Glutamatergic neuron (in vitro differentiated cells): ENCODE measurements around the gene KCP. TPM values are rescaled to one million over a fixed set of nuclear protein-coding genes. Genes with fewer than 3 reads are reported as not detected.

Experiments
- DNase-seq: peaks from one replicate; pipeline ENCODE4 v3.0.0; 2022
- H3K27ac Mint-ChIP-seq: one replicate; pipeline ENCODE4 v1.8.0; 2020; ENCODE audit warnings: mild to moderate bottlenecking, mixed read lengths, inconsistent platforms; ENCODE audit not compliant: unreplicated experiment
- H3K27me3 Mint-ChIP-seq: one replicate; pipeline ENCODE4 v1.8.0; 2020; ENCODE audit warnings: mild to moderate bottlenecking, moderate library complexity, mixed read lengths, inconsistent platforms; ENCODE audit not compliant: unreplicated experiment
- H3K36me3 Mint-ChIP-seq: one replicate; pipeline ENCODE4 v1.8.0; 2020; ENCODE audit warnings: mild to moderate bottlenecking, mixed read lengths, inconsistent platforms; ENCODE audit not compliant: unreplicated experiment
- H3K4me1 Mint-ChIP-seq: one replicate; pipeline ENCODE4 v1.8.0; 2020; ENCODE audit warnings: mild to moderate bottlenecking, low read depth, mixed read lengths, inconsistent platforms; ENCODE audit not compliant: unreplicated experiment
- H3K4me3 Mint-ChIP-seq: one replicate; pipeline ENCODE4 v1.8.0; 2020; ENCODE audit warnings: mild to moderate bottlenecking, mixed read lengths, inconsistent platforms; ENCODE audit not compliant: unreplicated experiment
- H3K9me3 Mint-ChIP-seq: one replicate; pipeline ENCODE4 v1.8.0; 2020; ENCODE audit warnings: mild to moderate bottlenecking, moderate library complexity, mixed read lengths, inconsistent platforms; ENCODE audit not compliant: unreplicated experiment
- total RNA-seq: library from RNA; stranded (reverse); fragmentation: NEBNext Ultra II Directional; extraction: Animal tissue kit (Norgen Biotek cat#: 25700); gene quantifications from one replicate; pipeline ENCODE4 v1.2.1, GENCODE V29; 2021; ENCODE audit not compliant: unreplicated experiment
- TF ChIP-seq, protein P1 (sequence below): fragments of 200-600 bp; sonication (generic); IDR thresholded peaks from one replicate; pipeline ENCODE4 v1.5.0; 2021; ENCODE audit not compliant: partially characterized antibody, unreplicated experiment

Gene KCP
- total RNA-seq, 1 donor from 2014 or later: 2.2 TPM

DNA sequence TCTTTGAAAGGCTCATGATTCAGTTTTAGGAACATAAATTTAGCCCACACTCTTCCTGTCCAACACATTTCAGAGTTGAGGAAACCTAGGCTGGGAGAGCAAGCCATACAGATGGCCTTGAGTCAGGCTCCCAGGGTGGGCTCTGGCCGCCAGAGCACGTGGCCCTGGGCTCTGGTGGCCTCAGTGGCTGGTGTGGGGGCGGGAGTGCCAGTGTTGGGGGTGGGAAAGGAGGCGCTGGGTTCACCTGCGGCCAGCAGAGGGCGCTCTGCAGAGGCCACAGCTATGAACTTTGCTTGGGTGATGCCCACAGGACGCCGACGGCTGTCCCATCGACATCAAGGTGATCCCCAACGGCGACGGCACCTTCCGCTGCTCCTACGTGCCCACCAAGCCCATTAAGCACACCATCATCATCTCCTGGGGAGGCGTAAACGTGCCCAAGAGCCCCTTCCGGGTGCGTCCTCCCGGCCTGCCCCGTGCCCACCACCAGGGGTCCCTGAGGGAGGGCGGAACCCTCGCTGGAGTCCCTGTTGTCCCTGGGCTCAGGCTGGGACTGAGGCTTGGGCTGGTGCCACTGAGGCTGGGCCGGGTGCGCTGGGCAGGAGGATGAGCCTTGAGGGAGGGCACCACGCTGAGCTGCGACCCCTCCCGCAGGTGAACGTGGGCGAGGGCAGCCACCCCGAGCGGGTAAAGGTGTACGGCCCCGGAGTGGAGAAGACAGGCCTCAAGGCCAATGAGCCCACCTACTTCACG lies 68.4 kb downstream of the KCP start:
- Mint-ChIP-seq H3K4me1 (no peaks in the 10 kb centered on the region), H3K27me3 (peaks cover 2% of the 10 kb centered on the region), H3K27ac (no peak overlapping the region), H3K4me3 (no peak overlapping the region), H3K9me3 (peaks cover 1% of the 10 kb centered on the region), H3K36me3 (peaks cover 4% of the 10 kb centered on the region)
- peak; percentile 62 for DNase-seq
- TF ChIP-seq, protein P1, sequence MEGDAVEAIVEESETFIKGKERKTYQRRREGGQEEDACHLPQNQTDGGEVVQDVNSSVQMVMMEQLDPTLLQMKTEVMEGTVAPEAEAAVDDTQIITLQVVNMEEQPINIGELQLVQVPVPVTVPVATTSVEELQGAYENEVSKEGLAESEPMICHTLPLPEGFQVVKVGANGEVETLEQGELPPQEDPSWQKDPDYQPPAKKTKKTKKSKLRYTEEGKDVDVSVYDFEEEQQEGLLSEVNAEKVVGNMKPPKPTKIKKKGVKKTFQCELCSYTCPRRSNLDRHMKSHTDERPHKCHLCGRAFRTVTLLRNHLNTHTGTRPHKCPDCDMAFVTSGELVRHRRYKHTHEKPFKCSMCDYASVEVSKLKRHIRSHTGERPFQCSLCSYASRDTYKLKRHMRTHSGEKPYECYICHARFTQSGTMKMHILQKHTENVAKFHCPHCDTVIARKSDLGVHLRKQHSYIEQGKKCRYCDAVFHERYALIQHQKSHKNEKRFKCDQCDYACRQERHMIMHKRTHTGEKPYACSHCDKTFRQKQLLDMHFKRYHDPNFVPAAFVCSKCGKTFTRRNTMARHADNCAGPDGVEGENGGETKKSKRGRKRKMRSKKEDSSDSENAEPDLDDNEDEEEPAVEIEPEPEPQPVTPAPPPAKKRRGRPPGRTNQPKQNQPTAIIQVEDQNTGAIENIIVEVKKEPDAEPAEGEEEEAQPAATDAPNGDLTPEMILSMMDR: peak; percentile 97

- H3K4me1 Mint-ChIP-seq: no peaks in the 10 kb centered on the region
- peaks cover 2% of the 10 kb centered on the region for H3K27me3 Mint-ChIP-seq
Observed at GRCh38 chr7:128841171-128841690, 69.3 kb downstream of the KCP start.

GRCh38 chr7:128840326-128841170 lies 70.0 kb downstream of the KCP start:
- Mint-ChIP-seq H3K36me3 (peaks cover 4% of the 10 kb centered on the region), H3K9me3 (peaks cover 1% of the 10 kb centered on the region), H3K27me3 (peaks cover 2% of the 10 kb centered on the region), H3K4me3 (no peak overlapping the region), H3K4me1 (no peaks in the 10 kb centered on the region), H3K27ac (no peak overlapping the region)
- no peak for DNase-seq
- TF ChIP-seq, protein P1: no peak

More at GRCh38 chr7:128841171-128841690, 69.3 kb downstream of the KCP start:
- H3K27ac Mint-ChIP-seq: no peak overlapping the region
- TF ChIP-seq, protein P1: no peak
- DNase-seq: no peak
- no peak overlapping the region for H3K4me3 Mint-ChIP-seq
- H3K9me3 Mint-ChIP-seq: peaks cover 1% of the 10 kb centered on the region
- H3K36me3 Mint-ChIP-seq: peaks cover 4% of the 10 kb centered on the region

GRCh38 chr7:128839751-128840177 lies 70.7 kb downstream of the KCP start:
- H3K9me3 Mint-ChIP-seq: peaks cover 1% of the 10 kb centered on the region
- peaks cover 4% of the 10 kb centered on the region for H3K27me3 Mint-ChIP-seq
- H3K4me1 Mint-ChIP-seq: peaks cover 2% of the 10 kb centered on the region
- DNase-seq: no peak
- H3K36me3 Mint-ChIP-seq: peaks cover 5% of the 10 kb centered on the region
- TF ChIP-seq, protein P1: no peak
- H3K27ac Mint-ChIP-seq: no peak overlapping the region
- no peak overlapping the region for H3K4me3 Mint-ChIP-seq
